GM21381 (cell line): ENCODE results near the gene PPEF2.
"Not testable (repeated sequence)": the region's sequence is repeated elsewhere in the genome, so short reads cannot be mapped to it uniquely, and the experiment has no call there.

Experiments
- ATAC-seq: cut with Tn5 transposase; IDR thresholded peaks from one replicate; pipeline ENCODE4 v1.9.1; 2021; ENCODE audit warnings: mild to moderate bottlenecking, moderate library complexity; ENCODE audit not compliant: unreplicated experiment

Gene PPEF2, protein sequence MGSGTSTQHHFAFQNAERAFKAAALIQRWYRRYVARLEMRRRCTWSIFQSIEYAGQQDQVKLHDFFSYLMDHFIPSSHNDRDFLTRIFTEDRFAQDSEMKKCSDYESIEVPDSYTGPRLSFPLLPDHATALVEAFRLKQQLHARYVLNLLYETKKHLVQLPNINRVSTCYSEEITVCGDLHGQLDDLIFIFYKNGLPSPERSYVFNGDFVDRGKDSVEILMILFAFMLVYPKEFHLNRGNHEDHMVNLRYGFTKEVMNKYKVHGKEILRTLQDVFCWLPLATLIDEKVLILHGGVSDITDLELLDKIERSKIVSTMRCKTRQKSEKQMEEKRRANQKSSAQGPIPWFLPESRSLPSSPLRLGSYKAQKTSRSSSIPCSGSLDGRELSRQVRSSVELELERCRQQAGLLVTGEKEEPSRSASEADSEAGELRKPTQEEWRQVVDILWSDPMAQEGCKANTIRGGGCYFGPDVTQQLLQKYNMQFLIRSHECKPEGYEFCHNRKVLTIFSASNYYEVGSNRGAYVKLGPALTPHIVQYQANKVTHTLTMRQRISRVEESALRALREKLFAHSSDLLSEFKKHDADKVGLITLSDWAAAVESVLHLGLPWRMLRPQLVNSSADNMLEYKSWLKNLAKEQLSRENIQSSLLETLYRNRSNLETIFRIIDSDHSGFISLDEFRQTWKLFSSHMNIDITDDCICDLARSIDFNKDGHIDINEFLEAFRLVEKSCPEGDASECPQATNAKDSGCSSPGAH

DNA sequence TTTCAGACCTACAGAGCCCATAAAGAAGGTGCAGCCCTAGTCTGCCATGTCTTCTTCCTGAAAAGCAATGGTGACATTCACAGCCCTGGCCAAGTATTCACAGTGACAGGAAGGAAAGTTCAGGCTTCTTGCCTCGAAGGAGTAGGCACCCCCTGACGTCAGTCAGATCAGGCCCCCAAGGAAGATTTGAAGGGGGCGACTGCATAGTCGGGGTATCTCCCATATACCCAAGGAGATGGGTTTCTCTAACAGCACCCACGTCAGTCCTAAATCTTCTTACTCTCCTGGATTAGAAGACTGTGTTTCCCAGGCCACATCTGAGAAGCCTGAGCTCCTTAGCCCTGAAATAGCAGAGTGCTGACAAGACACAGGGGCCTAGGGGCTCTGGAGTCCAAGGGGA, at the start of gene PPEF2:
TSS of gene PPEF2 (minus strand) at position 101 of the 400 bp plus-strand sequence. CDS start 6,127 bp downstream, outside the sequence.
- no peak for ATAC-seq

DNA sequence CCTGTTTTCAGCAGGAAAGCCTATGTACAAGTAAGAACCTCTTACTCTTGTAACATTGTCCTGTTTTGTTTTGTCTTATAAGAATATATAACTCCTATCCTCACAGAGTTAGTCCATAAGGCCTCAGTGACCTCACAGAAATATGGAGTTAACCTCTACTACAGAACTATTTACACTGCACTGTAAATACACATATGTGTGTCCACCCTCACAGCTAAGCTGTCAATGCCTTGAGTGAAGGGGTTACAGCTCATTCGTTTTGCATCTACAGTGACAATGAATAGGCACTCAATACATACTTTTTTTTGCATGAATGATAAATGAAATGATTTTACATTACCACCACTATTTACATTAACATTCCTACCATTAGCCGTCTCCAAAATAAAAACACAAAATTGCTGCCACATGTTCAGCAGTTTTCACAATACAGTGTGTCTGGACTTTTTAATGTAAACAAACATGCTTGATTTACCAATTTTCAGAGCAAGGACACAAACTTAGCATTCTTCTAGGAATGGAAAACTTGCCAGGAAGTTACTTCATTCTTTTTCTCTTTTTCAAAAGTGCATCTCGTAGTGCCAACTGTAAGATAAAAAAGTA, 48.1 kb upstream of the PPEF2 start:
- no peak for ATAC-seq

DNA sequence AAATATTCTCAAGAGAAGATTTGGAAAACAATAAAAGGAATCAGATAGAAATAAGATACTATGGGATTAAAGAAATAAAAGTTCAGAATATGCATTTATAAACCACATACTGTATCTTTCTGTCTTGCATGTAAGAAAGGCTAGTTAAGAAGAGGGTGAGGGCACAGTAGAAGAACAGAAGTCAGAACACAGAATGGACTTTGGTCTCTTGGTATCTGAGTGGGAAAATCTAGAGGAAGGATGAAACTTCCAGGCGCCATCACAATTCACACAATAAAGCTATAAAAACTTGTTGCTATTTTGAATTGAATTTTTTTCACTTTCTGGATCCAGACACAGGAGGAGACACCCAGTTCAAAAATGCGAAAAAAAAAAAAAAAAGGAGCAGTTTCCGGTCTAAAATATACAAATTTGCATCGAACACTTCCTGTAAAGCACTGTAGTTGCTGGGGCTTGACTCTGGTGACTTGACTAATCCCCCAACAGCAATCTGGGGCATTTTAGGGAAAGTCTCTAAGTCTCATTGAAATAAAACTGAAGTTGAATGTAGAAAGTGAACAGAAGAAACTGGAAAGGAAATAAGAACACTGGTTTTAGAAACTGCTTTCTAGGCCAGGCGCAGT, 46.7 kb upstream of the PPEF2 start:
- peak; percentile 69 for ATAC-seq

DNA sequence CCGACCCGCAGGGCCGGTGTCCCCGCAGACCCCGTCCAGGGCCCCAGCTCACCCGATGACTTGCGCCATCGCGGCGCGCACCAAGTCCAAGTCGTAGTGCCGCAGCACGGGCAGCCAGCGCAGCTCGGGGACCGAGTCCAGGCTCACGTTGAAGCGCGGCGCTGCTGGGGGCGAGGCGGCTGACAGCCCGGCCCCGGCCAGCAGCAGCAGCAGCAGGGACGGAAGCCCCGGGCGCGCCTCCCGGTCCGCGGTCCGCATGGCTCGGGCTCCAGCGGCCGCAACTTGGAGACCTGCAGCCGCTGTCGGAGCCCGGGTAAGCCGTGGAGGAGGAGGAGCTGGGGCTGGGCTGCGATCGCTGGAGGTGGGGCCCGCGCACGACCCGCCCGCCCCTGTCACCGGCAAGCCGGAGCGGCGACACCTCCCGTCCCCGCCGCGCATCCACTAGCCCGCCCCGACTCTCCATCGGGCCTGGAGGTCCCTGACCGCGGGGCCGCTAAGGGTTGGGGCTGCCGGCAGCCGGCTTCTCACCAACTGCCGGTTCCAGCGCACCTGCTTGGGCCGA, 38.5 kb upstream of the PPEF2 start, which contains the start of gene NAAA:
TSS of gene NAAA (minus strand) at position 322 of the 562 bp plus-strand sequence. CDS start at position 258, 64 bp downstream.
- peak; percentile 67 for ATAC-seq

DNA sequence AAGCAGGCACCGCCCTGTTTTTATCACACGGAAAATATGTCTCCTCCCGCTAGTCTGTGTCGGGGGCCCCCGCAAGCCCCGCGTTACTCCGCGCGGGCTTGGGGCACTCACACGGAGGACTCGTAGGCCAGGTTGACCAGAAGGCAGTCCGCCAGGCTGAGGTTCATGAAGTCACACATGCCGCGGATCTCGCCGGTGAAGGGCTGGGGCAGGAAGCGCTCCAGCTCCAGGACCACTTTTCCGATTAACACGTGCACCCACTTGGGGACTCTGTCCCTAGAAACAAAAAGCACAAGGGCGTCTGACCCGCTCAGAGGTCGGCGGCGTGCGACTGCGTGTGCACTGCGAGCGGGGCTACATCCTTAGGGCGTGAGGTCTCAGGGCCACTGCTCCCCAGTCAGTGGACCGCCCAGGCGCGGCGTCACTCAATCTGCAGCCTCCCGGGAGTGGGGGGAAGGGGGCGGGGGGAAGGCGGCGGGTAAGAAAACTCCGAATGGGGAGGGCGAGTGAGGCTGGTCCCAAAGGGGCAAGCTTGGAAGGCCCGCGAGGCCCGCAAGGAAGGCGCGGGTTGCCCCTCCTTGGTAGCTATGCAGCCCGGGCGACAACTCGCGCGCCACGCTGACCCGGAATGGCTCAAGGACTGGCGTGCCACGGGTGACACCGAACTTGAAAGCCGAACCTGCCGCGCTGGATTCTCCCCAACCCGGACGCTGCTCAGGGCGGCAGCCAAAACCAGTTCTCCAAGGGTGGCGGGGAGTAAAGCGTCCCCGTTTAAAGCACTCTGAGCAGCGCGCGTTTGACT, 37.8 kb upstream of the PPEF2 start:
- peak; percentile 51 for ATAC-seq

DNA sequence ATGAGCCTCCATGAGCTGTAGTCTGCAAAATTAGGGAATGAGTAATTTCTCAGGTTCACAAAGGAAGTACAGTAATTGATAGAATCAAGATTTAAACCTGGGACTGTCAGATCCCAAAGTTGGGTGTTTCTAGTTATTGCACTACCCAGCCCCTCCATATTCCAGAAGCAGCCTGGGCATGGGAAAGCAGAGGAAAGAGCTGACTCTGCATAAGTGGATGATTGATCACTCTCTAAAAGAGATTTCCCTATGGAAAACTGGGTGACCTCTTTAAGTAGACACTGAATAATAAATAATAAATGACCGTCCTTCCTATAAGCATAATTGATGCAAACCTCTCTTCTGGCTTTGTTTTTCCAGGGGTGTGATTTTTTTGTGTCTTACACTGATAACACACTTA, 33.4 kb upstream of the PPEF2 start:
- no peak for ATAC-seq

DNA sequence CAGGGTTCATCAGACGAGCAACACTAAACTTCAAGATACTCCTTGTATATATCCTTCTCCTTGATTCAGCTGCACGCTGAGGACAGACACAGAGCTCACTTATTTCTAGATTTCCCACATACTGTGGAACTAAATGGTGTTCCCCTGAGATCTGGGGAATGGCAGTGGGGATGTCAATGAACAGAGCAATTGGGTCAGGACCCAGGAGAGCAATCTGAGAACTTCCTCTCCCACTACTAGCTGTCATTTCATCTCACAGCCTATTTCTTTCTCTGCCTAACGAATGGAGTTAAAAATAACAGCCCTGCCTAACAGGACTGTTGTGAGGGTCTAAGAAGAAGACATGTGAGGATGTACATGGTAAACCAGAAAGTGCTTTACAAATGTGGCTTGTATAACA, 27.9 kb upstream of the PPEF2 start:
- ATAC-seq = no peak

DNA sequence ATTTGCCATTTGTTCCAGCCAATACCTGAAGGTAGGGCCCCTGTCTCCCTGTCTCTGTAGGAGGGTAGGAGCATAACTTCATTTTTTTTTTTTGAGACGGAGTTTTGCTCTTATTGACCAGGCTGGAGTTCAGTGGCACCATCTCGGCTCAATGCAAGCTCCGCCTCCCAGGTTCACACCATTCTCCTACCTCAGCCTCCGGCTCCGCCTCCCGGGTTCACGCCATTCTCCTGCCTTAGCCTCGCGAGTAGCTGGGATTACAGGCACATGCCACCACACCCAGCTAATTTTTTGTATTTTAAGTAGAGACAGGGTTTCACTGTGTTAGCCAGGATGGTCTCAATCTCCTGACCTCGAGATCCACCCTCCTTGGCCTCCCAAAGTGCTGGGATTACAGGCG, 22.7 kb upstream of the PPEF2 start:
- not testable (repeated sequence) for ATAC-seq

DNA sequence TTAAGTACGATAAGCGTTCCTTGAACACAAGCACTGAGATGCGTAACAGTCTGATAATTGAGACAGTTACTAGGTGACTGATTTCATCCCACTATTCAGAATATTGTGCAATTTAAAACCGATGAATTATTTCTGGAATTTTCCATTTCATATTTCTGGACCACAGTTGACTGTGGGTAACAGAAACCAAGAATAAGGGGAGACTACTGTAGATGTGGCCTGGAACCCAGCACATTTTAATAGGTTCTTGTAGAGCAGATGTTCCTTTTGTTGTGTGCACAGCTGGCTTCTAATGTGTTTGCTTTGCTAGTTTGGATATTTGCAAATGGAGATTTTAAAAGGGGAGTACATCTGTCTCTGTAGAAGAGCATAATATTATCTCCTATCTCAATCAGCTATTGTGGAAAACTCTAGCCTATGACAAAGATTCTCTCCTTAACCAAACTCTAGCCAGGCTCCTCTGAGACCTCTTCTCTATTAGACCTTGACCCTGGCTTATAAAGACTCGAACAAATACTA, 22.1 kb upstream of the PPEF2 start:
- no peak for ATAC-seq

DNA sequence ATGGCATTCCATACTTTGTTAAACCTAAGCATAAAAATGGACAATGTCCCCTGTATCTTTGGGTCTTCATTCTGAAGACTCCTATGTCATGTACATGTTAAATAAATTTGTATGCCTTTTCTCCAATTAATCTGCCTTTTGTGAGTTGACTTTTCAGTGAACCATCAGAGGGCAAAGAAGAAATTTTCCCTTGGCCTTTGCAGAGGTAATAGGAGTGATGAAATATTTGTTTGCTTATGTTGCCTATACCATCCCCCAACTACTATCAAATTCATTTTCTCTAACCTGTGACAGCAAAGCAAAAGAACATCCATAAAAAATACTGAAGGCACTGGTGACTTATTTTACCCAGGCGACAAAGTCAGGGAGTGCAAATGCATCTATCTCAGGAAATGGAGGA, 20.3 kb upstream of the PPEF2 start:
- no peak for ATAC-seq

DNA sequence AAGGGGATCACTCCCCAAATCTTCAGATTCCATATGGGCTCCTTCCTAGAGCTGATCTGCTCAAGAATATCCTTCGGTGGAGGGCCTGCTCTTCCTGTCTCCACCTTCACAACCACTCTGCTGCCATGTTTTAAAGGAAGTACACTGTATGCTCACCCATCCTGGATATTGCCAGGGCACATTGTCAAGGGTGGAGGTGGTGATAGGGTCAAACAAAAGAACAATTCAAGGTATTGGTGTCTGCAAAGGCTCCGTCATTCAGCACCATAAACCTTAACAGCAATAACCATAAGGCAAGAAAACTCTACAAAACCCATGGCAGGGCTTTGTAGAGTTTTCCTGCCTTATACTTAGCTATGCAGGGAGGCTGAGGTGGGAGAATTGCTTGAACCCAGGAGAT, 19.7 kb upstream of the PPEF2 start:
- ATAC-seq = no peak

DNA sequence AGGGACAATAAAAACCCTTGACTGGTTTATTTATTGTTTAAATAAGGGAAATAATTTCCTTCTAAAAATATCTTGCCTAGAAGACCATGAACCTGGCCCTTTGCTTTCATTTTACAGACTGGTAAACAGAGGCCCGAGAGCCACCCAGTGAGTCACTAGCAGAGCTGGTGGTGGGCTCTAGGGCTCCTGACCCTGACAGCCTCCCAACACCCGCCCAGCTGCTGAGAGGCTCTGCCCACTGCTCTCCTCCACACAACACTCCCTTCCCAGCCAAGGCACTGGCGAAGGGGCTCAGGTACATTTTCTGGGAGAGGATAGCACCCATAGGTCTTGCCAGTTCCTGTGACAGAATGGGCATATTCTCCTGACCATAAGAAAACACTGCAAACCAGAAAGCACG, 18.1 kb upstream of the PPEF2 start:
- ATAC-seq = no peak

DNA sequence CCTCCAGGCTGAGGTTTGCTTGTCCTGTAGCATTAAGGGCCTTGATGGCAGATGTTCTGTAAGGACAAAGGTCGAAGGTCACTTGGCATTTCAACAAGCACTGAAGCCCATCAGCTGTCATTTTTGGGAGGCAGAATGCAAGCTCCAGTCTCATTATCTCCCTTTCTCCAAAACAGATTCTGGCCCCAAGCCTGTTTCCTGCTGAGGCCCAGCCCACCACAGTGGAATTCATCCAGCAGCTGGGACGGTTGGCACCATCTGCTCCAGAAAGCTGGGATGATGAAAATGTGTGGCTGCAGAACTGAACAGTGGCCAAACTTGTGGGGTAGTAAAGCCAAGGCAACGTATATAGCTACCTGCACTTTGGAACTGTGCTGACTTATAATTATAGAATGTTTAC, 17.7 kb upstream of the PPEF2 start:
- no peak for ATAC-seq

DNA sequence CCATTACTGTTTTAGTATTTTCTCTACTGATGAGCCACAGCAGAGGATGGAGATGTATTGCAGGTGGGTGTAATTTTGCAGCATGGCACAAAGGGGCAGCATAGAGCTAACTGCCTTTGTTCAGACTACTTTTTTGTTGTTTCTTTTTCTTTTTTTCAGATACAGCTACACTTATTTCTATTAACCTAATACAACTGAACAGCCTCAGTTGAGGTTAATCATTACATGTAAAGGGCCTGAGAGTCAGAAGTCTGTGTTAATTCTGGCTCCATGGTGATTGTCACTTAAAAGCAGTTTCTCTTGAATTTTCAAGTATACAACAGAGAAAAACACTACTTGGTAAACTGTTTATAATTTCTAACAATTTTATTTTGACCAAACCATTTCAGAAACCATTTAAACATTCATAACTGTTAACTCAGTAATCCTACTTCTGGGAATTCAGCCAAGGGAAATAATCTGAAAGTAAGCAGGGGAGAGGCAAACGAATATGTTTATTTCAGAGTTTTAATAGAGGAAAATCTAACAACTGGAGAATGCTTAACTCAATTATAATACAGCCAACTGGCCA, 13.9 kb upstream of the PPEF2 start:
- no peak for ATAC-seq

DNA sequence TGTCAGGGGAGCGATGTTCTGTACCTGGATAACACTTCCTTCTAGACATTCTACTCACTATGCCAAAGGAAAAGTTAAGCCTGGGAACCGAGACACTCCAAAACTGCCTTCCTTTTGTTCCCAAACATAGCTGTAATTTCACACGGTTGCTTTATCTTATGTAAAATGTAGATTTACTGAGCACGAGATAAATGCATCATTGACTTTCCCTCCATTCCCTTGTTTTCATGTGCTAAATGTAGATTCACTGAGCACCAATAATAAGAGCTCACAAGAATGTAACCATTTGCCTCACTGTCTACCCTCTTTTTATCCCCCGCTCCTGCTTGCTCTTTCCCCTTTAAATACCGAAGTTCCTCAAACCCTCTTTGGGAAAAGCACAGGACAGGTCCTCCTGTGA, 10.7 kb upstream of the PPEF2 start:
- no peak for ATAC-seq

DNA sequence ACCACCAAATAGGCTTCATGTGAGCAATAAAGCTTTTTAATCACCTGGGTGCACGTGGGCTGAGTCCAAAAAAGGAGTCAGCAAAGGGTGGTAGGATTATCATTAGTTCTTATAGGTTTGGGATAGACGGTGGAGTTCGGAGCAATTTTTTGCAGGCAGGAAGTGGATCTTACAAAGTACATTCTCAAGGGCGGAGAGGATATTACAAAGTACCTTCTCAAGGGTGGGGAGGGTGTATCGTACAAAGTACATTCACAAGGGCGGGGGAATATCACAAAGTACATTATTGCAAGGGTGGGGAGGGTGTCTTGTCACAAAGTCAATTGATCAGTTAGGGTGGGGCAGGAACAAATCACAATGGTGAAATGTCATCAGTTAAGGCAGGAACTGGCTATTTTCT, 8.6 kb upstream of the PPEF2 start:
- not testable (repeated sequence) for ATAC-seq

DNA sequence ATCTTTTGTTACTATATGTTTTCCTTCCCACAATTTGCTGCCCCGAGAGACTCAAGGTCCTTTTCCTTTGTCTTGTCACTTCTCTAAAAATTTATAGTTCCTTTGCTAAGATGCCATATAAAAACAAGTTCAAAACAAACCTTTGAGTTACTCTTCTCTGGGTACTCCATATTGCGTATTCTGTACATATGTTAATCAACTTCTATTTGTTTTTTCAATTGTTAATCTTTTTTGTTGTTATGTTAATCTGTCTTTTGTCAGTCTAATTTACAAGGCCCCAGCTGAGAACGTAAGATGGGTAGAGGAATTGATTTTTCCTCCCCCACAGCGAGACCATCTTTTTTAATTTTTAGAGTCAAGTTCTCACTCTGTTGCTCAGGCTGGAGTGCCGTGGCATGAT, 7.2 kb upstream of the PPEF2 start:
- ATAC-seq = no peak

DNA sequence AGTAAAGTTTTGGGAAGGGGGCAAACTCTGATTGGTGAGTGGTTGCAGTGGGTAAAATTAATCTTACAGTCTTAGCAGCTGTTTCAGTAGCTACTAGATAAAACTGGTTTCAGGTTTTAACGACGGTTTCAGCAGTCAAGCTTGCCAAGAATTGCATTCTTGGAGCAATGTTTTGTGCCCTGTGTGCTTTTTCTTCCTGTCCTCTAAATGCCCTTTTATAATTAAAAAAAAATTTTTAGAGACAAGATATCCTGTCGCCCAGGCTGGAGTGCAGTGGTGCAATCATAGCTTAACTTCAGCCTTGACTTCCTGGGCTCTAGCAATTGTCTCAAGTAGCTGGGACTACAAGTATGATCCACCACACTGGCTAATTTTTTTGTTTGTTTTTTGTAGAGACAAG, 6.3 kb upstream of the PPEF2 start:
- no peak for ATAC-seq

DNA sequence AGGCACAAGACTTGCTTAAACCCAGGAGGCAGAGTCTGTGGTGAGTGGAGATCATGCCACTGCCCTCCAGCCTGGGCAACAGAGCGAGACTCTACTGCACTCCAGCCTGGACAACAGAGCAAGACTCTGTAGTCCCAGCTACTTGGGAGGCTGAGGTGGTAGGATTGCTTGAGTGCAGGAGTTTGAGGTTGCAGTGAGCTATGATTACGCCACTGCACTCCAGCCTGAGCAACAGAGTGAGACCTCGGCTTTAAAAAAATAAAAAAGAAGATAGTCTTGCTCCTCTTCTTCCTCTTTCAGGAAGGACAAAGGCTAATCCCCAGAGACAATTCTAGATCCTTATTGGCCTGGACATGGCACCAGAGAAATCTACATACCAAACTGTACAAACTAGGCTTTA, 5.7 kb upstream of the PPEF2 start:
- ATAC-seq = no peak

DNA sequence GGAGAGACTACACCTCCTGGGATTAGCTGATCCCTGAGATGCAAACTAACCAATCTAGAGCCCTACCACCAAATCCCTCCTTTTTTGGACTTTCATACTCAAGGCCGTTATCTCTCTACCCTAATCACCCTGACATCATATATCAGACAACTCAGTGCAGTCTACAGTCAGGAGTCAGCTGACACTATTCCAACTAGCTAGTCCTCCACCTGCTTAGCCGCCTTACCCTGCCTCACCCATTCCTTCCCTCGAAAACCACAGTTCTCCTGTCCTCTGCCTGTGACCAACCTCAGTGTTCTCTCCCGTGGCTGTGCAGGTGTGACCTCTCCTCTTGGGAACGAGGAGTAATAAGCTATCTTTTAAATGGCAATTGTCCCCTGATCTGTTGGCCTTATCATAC, 1.8 kb upstream of the PPEF2 start:
- ATAC-seq = no peak
